HG03469 (cell line): Measurements from ENCODE around the gene CYFIP1.

Source experiments
- ATAC-seq: cut with Tn5 transposase; IDR thresholded peaks from one replicate; pipeline ENCODE4 v1.9.1; 2021; ENCODE audit warnings: mild to moderate bottlenecking, moderate library complexity, moderate number of reproducible peaks; ENCODE audit not compliant: unreplicated experiment

The CYFIP1 gene

GRCh38 chr15:22969489-22969888 is 10.7 kb downstream of the CYFIP1 start:
- ATAC-seq = no peak

- no peak for ATAC-seq
Observed at GRCh38 chr15:22968366-22968765, 11.8 kb downstream of the CYFIP1 start.

- no peak for ATAC-seq
Observed at GRCh38 chr15:22967084-22967770, 12.9 kb downstream of the CYFIP1 start.

DNA sequence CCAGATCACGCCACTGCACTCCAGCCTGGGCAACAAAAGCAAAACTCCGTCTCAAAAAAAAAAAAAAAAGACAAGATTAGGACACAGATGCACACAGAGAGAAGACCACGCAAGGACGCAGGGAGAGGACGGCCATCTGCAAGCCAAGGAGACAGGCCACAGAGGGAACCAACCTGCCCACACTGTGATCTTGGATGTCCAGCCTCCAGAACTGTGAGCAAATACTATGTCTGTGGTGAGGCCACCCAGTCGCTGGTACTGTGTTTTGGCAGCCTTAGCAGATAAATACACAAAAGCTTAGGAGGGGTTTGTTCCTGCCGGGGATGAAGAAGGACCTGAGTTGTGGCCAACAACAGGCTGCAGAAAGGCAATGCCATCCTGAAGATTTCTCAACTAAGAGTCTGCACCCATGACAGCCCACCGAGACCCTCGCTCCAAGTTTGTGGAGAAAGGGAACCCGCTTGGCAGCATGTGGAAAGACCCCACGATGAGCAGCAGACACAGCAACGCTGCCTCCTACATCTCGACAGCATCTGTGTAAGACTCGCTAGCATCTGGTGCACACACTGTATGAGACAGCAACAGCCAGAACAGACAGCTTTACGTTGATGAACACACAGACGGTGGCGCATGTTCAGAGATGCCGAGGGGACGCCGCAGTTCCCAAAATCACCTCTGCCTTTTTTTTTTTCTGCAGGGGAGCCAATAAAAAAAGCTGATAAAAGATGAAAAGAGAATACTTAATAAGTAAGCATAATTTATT is 13.7 kb downstream of the CYFIP1 start:
- no peak for ATAC-seq

GRCh38 chr15:22963641-22964040 is 16.5 kb downstream of the CYFIP1 start:
- no peak for ATAC-seq

GRCh38 chr15:22962611-22963010 is 17.6 kb downstream of the CYFIP1 start:
- no peak for ATAC-seq

DNA sequence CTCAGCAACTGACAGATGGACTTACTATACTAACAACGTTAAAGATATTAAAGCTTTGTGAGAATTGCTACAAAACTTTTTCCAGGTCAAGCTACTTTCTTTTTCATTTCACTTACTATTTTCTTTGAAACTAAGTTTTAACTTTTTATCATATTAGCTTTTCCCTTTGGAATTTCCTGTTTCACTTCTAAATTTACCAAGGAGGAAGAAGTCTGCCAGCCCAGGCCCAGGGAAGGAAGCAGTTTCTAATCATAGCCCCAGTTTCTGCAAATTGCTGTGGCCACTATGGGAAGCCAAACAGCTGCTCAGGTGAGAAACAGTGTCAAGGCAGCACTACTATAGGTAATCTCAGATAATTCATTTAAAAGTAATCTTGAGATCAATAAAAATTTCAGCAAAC is 18.4 kb downstream of the CYFIP1 start:
- ATAC-seq = no peak

DNA sequence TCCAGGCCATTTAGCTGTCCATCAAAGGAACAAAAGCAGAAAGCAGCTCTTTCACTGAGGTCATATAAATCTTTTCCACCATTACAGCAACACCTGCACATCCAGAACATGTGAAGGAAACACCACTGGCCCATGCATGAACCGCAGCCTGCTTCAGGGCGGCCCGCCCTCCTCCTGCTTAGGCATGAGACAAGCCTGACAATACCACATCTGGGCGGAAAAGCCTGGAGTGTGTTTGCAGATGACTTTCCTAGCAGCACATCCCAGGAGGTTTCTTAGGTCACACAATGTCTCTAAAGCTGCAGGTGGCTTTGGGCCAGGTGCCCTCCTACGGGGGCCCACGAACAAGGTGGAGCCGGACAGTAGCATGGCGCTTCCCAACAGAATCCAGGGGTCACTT is 19.6 kb downstream of the CYFIP1 start:
- ATAC-seq = no peak

GRCh38 chr15:22960126-22960525 is 20.0 kb downstream of the CYFIP1 start:
- no peak for ATAC-seq

DNA sequence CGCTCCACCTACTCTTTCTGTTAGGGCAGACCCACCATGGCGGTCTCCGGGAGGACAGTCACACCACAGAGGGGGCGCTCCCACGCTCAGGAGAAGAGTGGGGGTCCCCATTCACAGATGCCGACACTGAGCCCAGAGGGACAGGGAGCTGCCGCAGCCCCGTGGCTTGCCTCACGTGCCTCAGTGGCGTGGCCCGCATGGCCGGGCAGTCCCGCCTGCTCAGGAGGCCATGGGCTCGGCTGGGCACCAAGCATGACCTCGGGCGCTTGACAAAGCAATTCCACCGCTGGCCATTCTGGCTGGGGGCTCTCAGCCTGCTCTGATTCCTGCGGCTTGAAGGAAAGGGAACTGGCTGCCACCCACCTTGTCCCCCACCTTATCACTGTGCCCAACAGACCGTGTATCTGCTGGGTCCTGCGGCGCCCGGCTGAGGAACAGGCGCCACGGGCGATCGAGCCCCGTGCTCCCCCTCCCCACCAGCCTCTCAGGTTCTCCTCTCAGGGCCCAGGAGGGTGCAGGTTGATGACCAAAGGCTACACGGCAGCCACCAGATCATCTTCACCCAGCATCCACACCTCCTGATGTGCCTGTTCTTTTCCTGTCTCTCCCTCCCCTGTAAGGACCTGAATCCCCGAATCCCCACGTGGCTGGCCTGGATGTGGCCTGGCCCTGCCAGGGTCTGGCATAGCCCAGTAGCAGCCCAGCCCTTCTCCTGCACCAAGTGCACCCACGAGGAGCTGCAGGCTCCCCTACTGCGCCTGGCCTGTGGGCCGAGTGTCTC is 20.7 kb downstream of the CYFIP1 start:
- ATAC-seq = no peak

GRCh38 chr15:22958487-22959280 is 21.5 kb downstream of the CYFIP1 start:
- no peak for ATAC-seq

DNA sequence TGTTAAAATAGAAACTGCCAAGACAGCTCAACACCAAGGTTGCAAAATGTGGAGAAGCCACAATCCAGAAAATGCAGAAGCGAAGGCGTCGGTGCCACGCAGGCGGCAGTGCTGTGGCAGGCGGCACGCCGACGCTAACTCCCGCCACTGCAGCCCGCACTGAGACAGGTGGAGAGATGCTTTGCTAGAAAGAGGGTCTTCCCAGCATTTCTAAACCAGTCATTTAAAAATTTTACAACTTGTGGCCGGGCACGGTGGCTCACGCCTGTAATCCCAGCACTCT is 23.2 kb downstream of the CYFIP1 start:
- no peak for ATAC-seq

DNA sequence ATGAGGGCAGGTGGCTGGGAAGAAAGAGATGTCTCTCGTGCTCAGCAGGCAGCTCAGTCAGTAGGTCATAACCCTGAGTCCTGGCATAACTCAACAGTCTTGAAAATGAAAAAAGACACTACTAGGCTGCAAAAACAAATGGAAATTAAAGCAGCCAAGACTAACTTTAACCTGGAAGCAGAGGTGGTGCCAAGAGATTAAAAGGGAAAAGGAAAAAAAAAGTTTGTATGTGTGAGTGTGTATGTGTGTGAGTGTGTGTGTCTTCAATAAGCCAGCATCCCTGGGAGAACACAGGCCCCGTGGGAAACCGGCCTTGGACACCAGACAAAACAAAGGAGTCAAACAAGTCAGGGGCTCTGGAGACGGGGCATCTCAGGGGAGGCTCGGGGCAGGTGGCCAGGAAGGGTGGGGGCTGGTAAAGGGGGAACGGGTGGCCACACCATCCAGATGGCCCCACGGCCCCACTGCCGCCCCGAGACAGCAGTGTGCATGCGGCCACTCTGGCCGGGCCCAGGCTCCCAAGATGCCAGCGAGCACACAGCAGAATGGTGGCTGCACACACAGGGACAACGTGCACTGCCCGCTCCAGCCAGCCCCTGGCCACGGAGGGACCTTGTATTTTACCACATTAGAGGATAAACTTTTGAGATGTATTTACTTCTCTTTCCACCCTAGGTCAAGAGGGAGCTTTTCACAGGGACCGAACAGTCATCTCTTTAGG is 23.8 kb downstream of the CYFIP1 start:
- ATAC-seq = no peak

GRCh38 chr15:22955544-22956119 is 24.5 kb downstream of the CYFIP1 start:
- ATAC-seq = no peak

DNA sequence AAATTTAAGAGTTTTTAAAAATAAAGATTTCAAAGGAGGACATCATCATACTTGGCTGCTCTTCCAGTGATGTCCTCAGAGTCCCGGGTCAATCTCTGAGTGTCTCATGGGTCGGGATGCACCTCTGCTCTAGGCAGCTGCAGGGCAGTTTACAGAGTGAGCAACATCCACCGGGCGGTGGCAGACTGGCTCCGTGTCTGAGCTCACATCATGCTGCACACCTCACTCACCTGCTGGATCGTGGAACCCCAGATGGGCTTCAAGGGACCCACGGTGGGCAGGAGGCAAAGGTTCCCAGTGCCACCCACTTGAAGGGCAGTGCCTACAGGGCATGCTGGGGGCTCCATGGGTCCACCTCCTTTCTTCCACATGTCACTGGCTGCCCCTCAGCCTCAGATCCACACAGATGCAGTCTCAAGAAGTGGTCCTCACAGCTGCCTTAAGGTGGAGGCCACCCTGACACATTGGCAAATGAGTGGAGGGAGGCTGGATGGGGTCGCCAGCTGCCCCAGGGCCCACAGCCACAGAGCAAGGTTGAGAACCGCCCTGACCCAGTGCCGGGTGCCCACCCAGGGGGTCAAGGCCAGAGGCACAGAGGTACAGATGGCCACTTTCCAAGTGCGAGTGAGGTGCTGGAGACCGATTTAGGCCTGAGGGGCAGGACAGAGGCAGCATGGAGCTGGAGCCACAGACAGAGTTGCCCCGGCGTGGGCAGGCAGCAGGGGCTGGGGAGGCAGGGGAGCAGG is 25.2 kb downstream of the CYFIP1 start:
- ATAC-seq = no peak

- ATAC-seq = no peak
Observed at GRCh38 chr15:22954326-22954725, 25.8 kb downstream of the CYFIP1 start.

GRCh38 chr15:22952796-22953579 is 27.2 kb downstream of the CYFIP1 start:
- ATAC-seq = no peak

- no peak for ATAC-seq
Observed at GRCh38 chr15:22951381-22952280, 28.5 kb downstream of the CYFIP1 start.
